HS-5 (cell line): ENCODE measurements around the gene TLR9.
"Not testable (repeated sequence)": the region's sequence is repeated elsewhere in the genome, so short reads cannot be mapped to it uniquely, and the experiment has no call there.

Experiments
- DNase-seq: peaks from one replicate; pipeline ENCODE4 v3.0.0-alpha.2; 2012; ENCODE audit warnings: low read depth

Gene TLR9

GRCh38 chr3:52194485-52195290, 30.8 kb downstream of the TLR9 start:
- DNase-seq = no peak

DNA sequence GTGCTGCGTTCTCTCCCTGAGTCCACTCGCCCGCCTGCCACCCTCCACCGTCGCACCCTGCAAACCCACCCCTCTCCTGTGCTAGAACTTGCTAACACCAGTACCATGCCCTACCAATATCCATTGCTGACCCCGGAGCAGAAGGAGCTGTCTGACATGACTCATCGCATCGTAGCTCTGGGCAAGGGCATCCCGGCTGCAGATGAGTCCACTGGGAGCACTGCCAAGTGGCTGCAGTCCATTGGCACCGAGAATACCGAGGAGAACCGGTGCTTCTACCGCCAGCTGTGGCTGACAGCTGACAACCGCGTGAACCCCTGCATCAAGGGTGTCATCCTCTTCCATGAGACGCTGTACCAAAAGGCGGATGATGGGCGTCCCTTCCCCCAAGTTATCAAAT, 32.4 kb downstream of the TLR9 start:
- DNase-seq = no peak

DNA sequence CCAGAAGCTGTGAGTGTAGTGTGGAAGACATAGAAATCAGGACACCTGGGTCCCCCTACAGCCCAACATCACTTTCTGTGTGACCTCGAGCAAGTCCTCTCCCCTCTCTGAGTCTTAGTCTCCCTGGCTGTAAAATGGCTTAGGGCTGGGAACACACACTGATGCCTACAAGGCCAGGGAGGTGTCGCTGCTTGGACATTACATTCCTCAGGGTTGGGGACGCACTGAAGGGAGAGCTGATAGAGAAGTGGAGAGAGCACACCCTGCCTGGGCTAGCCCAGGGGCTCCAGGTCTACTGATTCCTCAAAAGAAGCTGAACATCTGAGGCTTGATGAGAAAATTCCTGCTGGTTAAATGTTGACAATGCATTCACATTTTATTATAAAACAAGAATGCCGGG, 33.8 kb downstream of the TLR9 start:
- no peak for DNase-seq

DNA sequence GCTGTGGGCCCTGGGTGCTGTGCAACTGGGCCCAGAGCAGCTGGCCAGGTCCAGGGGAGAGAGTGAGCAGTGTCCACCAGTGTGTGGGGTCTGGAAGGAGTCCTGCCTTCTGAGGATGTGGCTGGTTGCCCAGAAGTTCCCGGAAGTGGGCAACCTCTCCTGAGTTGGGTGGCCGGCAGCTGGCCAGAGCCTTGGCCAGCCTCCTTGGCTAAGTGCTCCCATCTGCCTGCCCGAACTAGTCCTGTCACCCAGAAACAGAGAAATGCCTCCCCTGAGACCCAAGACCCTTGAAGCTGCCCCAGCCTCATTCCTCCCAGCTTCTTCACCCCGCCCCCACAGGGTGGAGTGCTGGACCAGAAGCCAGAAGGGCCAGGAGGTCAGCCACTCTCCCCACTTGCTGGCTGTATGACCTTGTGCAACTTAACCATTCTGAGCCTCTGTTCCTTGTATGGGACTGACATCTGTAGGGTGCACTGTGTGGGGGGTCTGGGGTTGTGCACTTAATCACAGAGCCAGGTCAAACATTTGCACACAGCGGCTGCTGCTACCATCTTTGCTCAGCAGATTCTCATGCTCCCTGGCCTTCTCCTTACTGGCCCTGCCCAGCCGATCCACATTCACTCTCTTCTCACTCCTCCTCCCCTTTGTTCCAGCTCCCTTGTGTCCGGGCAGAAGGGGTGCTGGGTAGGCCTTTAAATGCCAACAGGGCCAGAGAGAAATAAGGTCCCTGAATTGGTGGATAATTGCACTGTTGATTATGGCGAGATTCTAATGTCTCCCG, 35.0 kb downstream of the TLR9 start:
- DNase-seq = no peak

DNA sequence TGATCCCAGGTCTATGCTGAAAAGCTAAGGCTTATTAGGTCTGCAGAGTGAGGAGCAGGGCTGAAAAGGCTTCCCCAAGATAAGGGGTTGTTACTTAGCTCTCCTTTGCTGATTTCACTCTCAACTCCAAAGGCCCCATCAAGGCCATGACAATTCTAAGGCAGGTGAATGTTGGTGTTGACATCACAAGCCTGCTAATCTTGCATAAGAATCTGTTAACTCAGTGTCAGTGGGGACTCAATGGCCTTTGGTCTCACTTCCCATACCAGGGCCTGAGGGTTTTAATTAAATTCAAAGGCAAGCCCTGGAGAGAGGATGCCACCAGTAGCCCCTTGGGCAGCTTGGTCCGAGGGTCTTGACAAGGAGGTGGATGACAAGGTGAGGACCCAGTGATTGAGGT, 36.9 kb downstream of the TLR9 start:
- no peak for DNase-seq

DNA sequence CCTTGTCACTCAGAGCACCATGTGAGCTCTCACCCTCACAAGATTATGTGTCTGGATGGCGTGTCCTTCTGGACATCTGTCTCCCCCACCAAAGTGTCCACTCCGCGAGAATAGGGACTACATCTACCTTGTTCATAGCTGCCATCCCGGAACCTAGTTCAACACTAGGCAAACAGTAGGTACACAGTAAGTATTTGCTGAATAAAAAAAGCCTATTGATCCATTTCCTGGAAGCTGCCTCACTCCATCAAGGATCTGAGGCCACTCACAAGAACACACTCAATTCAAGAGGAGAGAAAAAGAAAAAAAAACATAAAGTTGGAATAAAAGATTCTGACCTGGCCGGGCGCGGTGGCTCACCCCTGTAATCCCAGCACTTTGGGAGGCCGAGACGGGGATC, 38.7 kb downstream of the TLR9 start:
- DNase-seq = no peak

DNA sequence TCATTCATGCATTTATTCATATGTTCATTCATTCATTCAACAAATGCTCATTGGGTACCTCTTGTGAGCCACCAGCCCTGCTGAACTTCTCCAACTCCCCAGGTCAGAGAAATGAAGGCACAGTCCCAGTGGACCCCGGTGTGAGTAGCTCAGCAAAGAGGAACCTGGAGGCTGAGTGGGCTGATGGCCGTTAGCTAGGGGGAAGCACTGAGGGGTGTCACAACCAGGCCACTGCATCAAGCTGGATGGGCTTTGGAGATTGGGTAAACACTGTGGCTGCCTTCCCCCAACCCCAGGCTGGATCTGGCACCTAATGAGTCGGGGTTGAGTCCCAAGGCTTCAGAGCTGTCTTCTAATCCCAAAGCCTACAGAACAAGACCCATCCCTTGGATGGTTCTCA, 39.6 kb downstream of the TLR9 start:
- no peak for DNase-seq

- no peak for DNase-seq
These were observed 40.1 kb downstream of the TLR9 start for GRCh38 chr3:52185311-52185710.

DNA sequence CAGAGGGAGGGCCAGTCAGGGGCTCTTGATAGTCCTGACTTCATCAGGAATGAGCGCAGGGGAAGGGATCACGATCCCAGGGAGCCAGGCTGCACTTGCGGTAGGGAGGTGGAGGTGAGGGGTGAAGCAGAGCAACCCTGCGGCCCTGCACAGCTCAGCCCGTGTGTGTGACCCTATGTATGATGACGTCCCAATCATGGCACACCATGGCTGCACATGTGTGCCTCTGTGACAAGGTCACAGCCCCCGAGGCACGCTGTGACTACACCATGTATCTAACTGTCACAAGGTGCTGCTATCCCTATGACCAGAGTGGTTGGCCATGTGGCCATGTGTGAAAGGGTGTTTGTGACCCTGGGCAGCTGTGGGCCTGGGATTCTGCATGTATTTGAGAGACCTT, 40.8 kb downstream of the TLR9 start:
- no peak for DNase-seq

- DNase-seq = no peak
These were observed 41.5 kb downstream of the TLR9 start for GRCh38 chr3:52183786-52184445.

- no peak for DNase-seq
These were observed 42.8 kb downstream of the TLR9 start for GRCh38 chr3:52182691-52183090.

DNA sequence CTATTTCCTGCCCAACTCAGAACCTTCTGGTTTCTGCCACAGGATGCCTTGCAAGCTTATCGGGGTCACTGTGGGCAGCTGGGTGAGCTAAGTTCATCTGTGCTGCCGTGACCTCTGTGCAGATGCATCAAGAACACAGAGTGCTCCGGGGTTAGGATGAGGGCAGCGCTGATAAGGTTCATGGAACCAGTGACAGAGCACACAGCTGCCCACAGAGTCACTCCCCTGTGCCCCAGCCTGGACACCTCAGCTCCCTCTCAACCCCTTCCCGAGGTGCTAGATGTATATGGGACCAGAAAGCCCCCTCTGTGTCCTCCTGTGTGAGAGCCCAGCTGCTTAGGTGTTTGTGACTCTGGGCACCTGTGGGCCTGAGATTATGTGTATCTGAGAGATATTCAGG, 43.2 kb downstream of the TLR9 start:
- DNase-seq = no peak

GRCh38 chr3:52181543-52181942, 43.9 kb downstream of the TLR9 start:
- DNase-seq = peak; percentile 30

- DNase-seq = no peak
These were observed 46.9 kb downstream of the TLR9 start for GRCh38 chr3:52178537-52178936.

DNA sequence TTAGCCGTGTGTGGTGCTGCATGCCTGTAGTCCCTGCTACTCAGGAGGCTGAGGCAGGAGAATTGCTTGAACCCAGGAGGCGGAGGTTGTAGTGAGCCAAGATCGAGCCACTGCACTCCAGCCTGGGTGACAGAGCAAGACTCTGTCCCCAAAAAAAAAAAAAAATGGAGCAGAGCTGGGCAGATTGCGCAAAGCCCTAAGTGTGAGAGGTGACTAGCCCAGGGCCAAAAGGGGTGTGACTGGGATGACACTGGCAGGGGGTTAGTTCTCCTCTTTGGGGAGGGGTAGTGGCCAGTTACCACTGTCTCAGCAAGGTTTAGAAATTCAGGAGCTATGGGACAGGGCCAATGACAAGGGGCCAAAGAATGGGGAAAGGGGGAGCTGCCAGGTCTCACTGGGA, 47.3 kb downstream of the TLR9 start:
- not testable (repeated sequence) for DNase-seq

- no peak for DNase-seq
These were observed 47.8 kb downstream of the TLR9 start for GRCh38 chr3:52177701-52178042.

- DNase-seq = no peak
These were observed 48.3 kb downstream of the TLR9 start for GRCh38 chr3:52176951-52177700.

- DNase-seq = no peak
These were observed 49.2 kb downstream of the TLR9 start for GRCh38 chr3:52176180-52176752.

DNA sequence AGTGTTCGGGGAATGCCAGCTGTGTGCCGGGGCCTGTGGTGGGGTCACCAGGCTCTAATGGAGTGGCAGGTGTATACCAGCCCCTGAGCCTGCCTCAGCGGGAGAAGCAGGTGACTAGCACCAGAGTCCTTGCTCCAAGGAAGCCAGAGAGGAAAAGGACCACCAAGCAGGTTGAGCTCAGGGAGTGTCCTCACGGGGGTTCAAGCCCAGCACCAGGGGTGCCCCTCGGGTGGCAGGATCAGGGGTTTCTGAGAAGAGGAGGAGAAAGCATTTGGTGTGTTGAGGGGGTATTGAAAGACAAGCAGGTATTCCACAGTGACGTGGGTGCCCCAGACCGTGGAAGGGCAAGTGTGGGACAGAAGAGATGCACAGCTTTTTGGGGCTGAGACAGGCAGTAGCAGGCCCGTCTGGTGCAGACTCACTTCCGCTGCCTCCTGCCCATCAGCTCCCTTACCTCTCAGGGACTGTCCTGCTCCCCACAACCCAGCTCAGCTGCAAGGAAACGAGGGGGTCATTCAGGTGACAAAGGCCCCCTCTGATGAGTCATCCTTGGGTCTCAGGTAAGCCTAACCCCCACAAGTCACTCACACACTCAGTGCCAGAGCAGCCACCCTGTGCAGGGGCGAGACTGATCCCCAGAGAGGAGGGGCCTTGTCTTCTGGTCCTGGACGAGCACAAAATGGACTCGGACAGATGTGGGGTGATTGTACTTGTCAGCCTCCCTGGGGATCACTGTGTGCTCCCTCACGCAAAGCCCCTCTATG, 49.8 kb downstream of the TLR9 start:
- no peak for DNase-seq

DNA sequence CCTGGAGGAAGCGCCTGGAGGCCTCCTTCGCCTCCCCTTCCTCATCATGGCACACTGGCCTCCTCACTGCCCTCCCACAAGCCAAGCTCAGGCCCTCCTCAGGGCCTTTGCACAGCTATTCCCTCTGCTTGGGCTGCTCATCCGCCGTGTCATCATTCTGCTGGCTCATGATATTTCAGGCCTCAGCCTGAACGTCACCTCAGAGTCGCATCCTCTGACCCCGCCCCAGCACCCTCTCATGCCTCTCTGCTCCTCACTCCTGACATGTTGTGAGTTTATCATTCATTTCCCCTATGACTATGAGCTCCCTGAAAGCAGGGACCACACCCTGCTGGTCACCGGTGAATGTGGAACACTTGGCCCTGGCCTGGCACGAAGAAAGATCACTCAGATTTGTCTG, 50.5 kb downstream of the TLR9 start:
- DNase-seq = no peak

DNA sequence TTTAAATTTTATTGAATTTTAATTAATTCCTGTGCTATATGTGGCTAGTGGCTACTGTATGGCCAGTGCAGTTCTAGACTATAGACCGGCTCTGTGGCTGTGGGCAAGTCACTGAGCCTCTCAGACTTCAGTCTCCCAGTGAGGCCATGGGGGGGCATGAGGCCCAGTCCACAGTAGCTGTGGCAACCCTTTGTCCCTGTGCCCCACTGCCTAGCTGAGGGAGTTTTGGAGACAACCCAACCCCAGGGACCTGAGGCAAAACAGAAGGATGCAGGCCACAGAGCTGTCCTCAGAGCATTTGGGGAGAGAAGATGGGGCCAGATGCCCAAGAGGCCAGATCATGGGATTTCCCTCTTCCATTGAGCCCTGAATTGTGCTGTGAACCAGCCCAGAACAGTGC, 52.3 kb downstream of the TLR9 start:
- DNase-seq = no peak
